ENCODE measurements around the gene SUSD3. TPM values are rescaled to one million over a fixed set of nuclear protein-coding genes. Genes with fewer than 3 reads are reported as not detected.

Gene SUSD3
- polyA plus RNA-seq, 6 donors from 2014 or later: 35.3 to 70.1 (median 52.5) TPM

GRCh38 chr9:93089481-93089991 is 31.0 kb downstream of the SUSD3 start:
- no peaks in the 10 kb centered on the region for H3K27me3 Mint-ChIP-seq
- ATAC-seq (ENCODE audit: low read depth in 2 of 2): no peak
- peak overlapping the region in 1 of 8 donors; percentile 47 for H3K4me3 Mint-ChIP-seq
- H3K36me3 Mint-ChIP-seq: peaks cover 6 to 12% of the 10 kb centered on the region in 2 donors
- H3K27ac Mint-ChIP-seq: peak overlapping the region; percentile 9 to 81 (median 50)
- no peaks in the 10 kb centered on the region for H3K9me3 Mint-ChIP-seq
- H3K4me1 Mint-ChIP-seq: peaks cover 37 to 52% (median 43%) of the 10 kb centered on the region in 3 donors
- DNase-seq: no peak

- DNase-seq: no peak
- peak overlapping the region in 1 of 8 donors; percentile 54 for H3K4me3 Mint-ChIP-seq
- peak overlapping the region; percentile 20 to 81 (median 52) for H3K27ac Mint-ChIP-seq
- no peaks in the 10 kb centered on the region for H3K27me3 Mint-ChIP-seq
- no peaks in the 10 kb centered on the region for H3K9me3 Mint-ChIP-seq
- ATAC-seq (ENCODE audit: low read depth in 2 of 2): no peak
- H3K36me3 Mint-ChIP-seq: peaks cover 6 to 12% of the 10 kb centered on the region in 2 donors
- peaks cover 42 to 57% (median 49%) of the 10 kb centered on the region in 3 donors for H3K4me1 Mint-ChIP-seq
Observed at GRCh38 chr9:93090091-93090655, 31.7 kb downstream of the SUSD3 start.

- H3K4me1 Mint-ChIP-seq: peaks cover 42 to 57% (median 51%) of the 10 kb centered on the region in 3 donors
- no peak for ATAC-seq (ENCODE audit: low read depth in 2 of 2)
- peak overlapping the region in 4 of 6 donors; percentile 51 to 81 (median 73) for H3K27ac Mint-ChIP-seq
- H3K4me3 Mint-ChIP-seq: peak overlapping the region in 1 of 8 donors; percentile 19
- no peaks in the 10 kb centered on the region for H3K9me3 Mint-ChIP-seq
- no peaks in the 10 kb centered on the region for H3K27me3 Mint-ChIP-seq
- no peak for DNase-seq
- H3K36me3 Mint-ChIP-seq: peaks cover 0 to 7% of the 10 kb centered on the region in 2 donors
Observed at GRCh38 chr9:93091056-93091452, 32.6 kb downstream of the SUSD3 start.

- no peak overlapping the region for H3K4me3 Mint-ChIP-seq
- DNase-seq (no peak), ATAC-seq (ENCODE audit: low read depth in 2 of 2) (no peak)
- H3K36me3 Mint-ChIP-seq: peaks cover 0 to 4% of the 10 kb centered on the region in 2 donors
- H3K27ac Mint-ChIP-seq: peak overlapping the region in 4 of 6 donors; percentile 67 to 97 (median 80)
- no peaks in the 10 kb centered on the region for H3K27me3 Mint-ChIP-seq
- no peaks in the 10 kb centered on the region for H3K9me3 Mint-ChIP-seq
- H3K4me1 Mint-ChIP-seq: peaks cover 42 to 58% (median 53%) of the 10 kb centered on the region in 3 donors
Observed at GRCh38 chr9:93091453-93092081, 33.1 kb downstream of the SUSD3 start.

GRCh38 chr9:93092251-93092991 is 33.9 kb downstream of the SUSD3 start:
- Mint-ChIP-seq H3K4me1 (peaks cover 49 to 64% (median 61%) of the 10 kb centered on the region in 3 donors), H3K36me3 (no peaks in the 10 kb centered on the region), H3K9me3 (no peaks in the 10 kb centered on the region), H3K27me3 (no peaks in the 10 kb centered on the region), H3K27ac (peak overlapping the region; percentile 47 to 100 (median 84)), H3K4me3 (peak overlapping the region in 7 of 8 donors; percentile 12 to 88 (median 56))
- ATAC-seq (ENCODE audit: low read depth in 2 of 2): no peak
- DNase-seq: no peak

GRCh38 chr9:93093127-93093876 is 34.8 kb downstream of the SUSD3 start:
- DNase-seq (peak; percentile 25), ATAC-seq (ENCODE audit: low read depth in 2 of 2) (no peak)
- H3K27me3 Mint-ChIP-seq: no peaks in the 10 kb centered on the region
- peak overlapping the region; percentile 97 to 100 (median 100) for H3K27ac Mint-ChIP-seq
- H3K4me1 Mint-ChIP-seq: peaks cover 56 to 73% (median 70%) of the 10 kb centered on the region in 3 donors
- H3K36me3 Mint-ChIP-seq: no peaks in the 10 kb centered on the region
- peak overlapping the region; percentile 79 to 95 (median 88) for H3K4me3 Mint-ChIP-seq
- no peaks in the 10 kb centered on the region for H3K9me3 Mint-ChIP-seq

- H3K4me3 Mint-ChIP-seq: peak overlapping the region; percentile 83 to 96 (median 94)
- no peaks in the 10 kb centered on the region for H3K36me3 Mint-ChIP-seq
- H3K4me1 Mint-ChIP-seq: peaks cover 57 to 80% (median 73%) of the 10 kb centered on the region in 3 donors
- DNase-seq: peak; percentile 22
- H3K27ac Mint-ChIP-seq: peak overlapping the region; percentile 97 to 100 (median 100)
- no peak for ATAC-seq (ENCODE audit: low read depth in 2 of 2)
- no peaks in the 10 kb centered on the region for H3K9me3 Mint-ChIP-seq
- no peaks in the 10 kb centered on the region for H3K27me3 Mint-ChIP-seq
Observed at GRCh38 chr9:93093877-93094657, 35.6 kb downstream of the SUSD3 start.

GRCh38 chr9:93094658-93095204 is 36.2 kb downstream of the SUSD3 start:
- peaks cover 57 to 81% (median 73%) of the 10 kb centered on the region in 3 donors for H3K4me1 Mint-ChIP-seq
- ATAC-seq (ENCODE audit: low read depth in 2 of 2): peak; percentile 37 to 39
- no peaks in the 10 kb centered on the region for H3K9me3 Mint-ChIP-seq
- peak; percentile 79 for DNase-seq
- peak overlapping the region; percentile 83 to 96 (median 94) for H3K4me3 Mint-ChIP-seq
- no peaks in the 10 kb centered on the region for H3K36me3 Mint-ChIP-seq
- peak overlapping the region; percentile 97 to 100 (median 100) for H3K27ac Mint-ChIP-seq
- no peaks in the 10 kb centered on the region for H3K27me3 Mint-ChIP-seq

GRCh38 chr9:93095205-93096130 is 37.0 kb downstream of the SUSD3 start:
- peaks cover 54 to 76% (median 70%) of the 10 kb centered on the region in 3 donors for H3K4me1 Mint-ChIP-seq
- DNase-seq (peak; percentile 100), ATAC-seq (ENCODE audit: low read depth in 2 of 2) (peak; percentile 72)
- H3K27ac Mint-ChIP-seq: peak overlapping the region; percentile 97 to 100 (median 100)
- no peaks in the 10 kb centered on the region for H3K36me3 Mint-ChIP-seq
- H3K27me3 Mint-ChIP-seq: no peaks in the 10 kb centered on the region
- H3K4me3 Mint-ChIP-seq: peak overlapping the region; percentile 83 to 96 (median 94)
- H3K9me3 Mint-ChIP-seq: no peaks in the 10 kb centered on the region

- ATAC-seq (ENCODE audit: low read depth in 2 of 2): peak; percentile 28 to 29
- DNase-seq: peak; percentile 63
- peak within 1 kb of the TSS; percentile 83 to 96 (median 94) for H3K4me3 Mint-ChIP-seq
- no peaks in the 10 kb centered on the region for H3K36me3 Mint-ChIP-seq
- peak within 1 kb of the TSS; percentile 97 to 100 (median 100) for H3K27ac Mint-ChIP-seq
- peaks cover 49 to 68% (median 62%) of the 10 kb centered on the region in 3 donors for H3K4me1 Mint-ChIP-seq
- no peaks in the 10 kb centered on the region for H3K27me3 Mint-ChIP-seq
- no peaks in the 10 kb centered on the region for H3K9me3 Mint-ChIP-seq
Observed at GRCh38 chr9:93096131-93096802, 37.8 kb downstream of the SUSD3 start, which contains the start of gene CARD19. Gene CARD19 (plus strand): TSS chr9:93096217. CDS start chr9:93096346, 129 bp downstream.
